GM12878 (cell line): ENCODE data around the gene GLI1. TPM values are rescaled to one million over a fixed set of nuclear protein-coding genes. Genes with fewer than 3 reads are reported as not detected.
A peak's percentile ranks its signal among the peaks of the same experiment; 100 is the strongest.

Experiments used
- ATAC-seq: fragments of 200-7000 bp; cut with Tn5 transposase; 3 replicates; pipeline ENCODE4 v1.9.1; 2020; ENCODE audit warnings: mild to moderate bottlenecking, moderate library complexity
- BruUV-seq: library from RNA; stranded (reverse); fragments of 400-500 nt; replicated peaks from 2 replicates; lab custom pipeline; 2021; lab: Mats Ljungman, UMichigan
- CTCF ChIA-PET: fragments of 300-600 bp; sonication (Branson Sonifier 250); formaldehyde crosslinking; extraction: SDS; loops from one replicate; lab custom pipeline; 2021; ENCODE audit warnings: inconsistent platforms; lab: Yijun Ruan, JAX
- POLR2A ChIA-PET: fragments of 350-600 bp; formaldehyde crosslinking; extraction: SDS; loops from one replicate; lab custom pipeline; 2021; ENCODE audit warnings: inconsistent platforms; lab: Charles Lee
- RAD21 ChIA-PET: fragments of 300-600 bp; sonication (Branson Sonifier 250); formaldehyde crosslinking; loops from one replicate; lab custom pipeline; 2023; ENCODE audit warnings: antibody characterized with exemption; ENCODE audit not compliant: unreplicated experiment; lab: Charles Lee
- SMC1A ChIA-PET: fragments of 300-600 bp; sonication (Branson Sonifier 250); formaldehyde crosslinking; loops from one replicate; lab custom pipeline; 2023; ENCODE audit not compliant: unreplicated experiment, uncharacterized antibody; lab: Charles Lee
- DNase-seq: peaks from one replicate; pipeline ENCODE4 v3.0.0-alpha.2; 2011; ENCODE audit warnings: low read depth, low spot score
- FAIRE-seq: peaks from 3 replicates; lab custom pipeline; 2011; peaks lifted over from hg19 to GRCh38; lab: Jason Lieb, UNC
- H2AFZ ChIP-seq: 2 replicates; pipeline ENCODE4 v1.6.0; 2011; ENCODE audit warnings: low read depth, low read length, control low read depth; ENCODE audit not compliant: control insufficient read depth
- H3K27ac ChIP-seq: 2 replicates; pipeline ENCODE4 v1.5.1; 2011; ENCODE audit warnings: control low read depth; ENCODE audit not compliant: control insufficient read depth, insufficient read depth
- H3K27me3 ChIP-seq, 2 experiments: replicated peaks in 1 of 2; 2 replicates each; pipeline versions ENCODE4 v1.6.0 to v1.6.1; 2011; ENCODE audit warnings: low read length in 1 of 2; ENCODE audit not compliant: control insufficient read depth in 2 of 2, insufficient read depth in 2 of 2
- H3K36me3 ChIP-seq, 2 experiments: 2 replicates each; pipeline ENCODE4 v1.5.1; 2011; ENCODE audit warnings: low read length in 1 of 2; ENCODE audit not compliant: control insufficient read depth in 2 of 2, insufficient read depth in 2 of 2
- H3K4me1 ChIP-seq: 2 replicates; pipeline ENCODE4 v1.6.1; 2011; ENCODE audit warnings: mild to moderate bottlenecking, low read length, moderate library complexity, mixed read lengths; ENCODE audit not compliant: control insufficient read depth, insufficient read depth
- H3K4me2 ChIP-seq: 2 replicates; pipeline ENCODE4 v1.6.0; 2011; ENCODE audit warnings: control low read depth; ENCODE audit not compliant: control insufficient read depth, insufficient read depth
- H3K4me3 ChIP-seq: fragments of 200-600 bp; sonication (generic); 2 replicates; pipeline ENCODE4 v1.5.1; 2016
- H3K79me2 ChIP-seq: 2 replicates; pipeline ENCODE4 v1.6.0; 2011; ENCODE audit warnings: low read length; ENCODE audit not compliant: control insufficient read depth, insufficient read depth
- H3K9ac ChIP-seq: 2 replicates; pipeline ENCODE4 v1.8.0; 2011; ENCODE audit warnings: low read length, control low read depth, mixed read lengths; ENCODE audit not compliant: control insufficient read depth, insufficient read depth
- H3K9me3 ChIP-seq: replicated peaks from 3 replicates; pipeline ENCODE4 v1.5.1; 2011; ENCODE audit warnings: mild to moderate bottlenecking, low read length; ENCODE audit not compliant: control insufficient read depth, insufficient read depth
- H4K20me1 ChIP-seq: 2 replicates; pipeline ENCODE4 v1.6.0; 2011; ENCODE audit not compliant: control insufficient read depth, insufficient read depth
- BHLHE40 ChIP-seq, 2 experiments: fragments of 450-650 bp in 1 of 2; IDR thresholded peaks; 2 replicates each; pipeline ENCODE4 v1.6.1; 2011 to 2017; ENCODE audit warnings: low read depth in 2 of 2, borderline replicate concordance in 1 of 2, improper control_type of control experiment in 1 of 2, low read length in 1 of 2, mild to moderate bottlenecking in 1 of 2
- REST ChIP-seq: IDR thresholded peaks from 2 replicates; pipeline ENCODE4 v1.6.1; 2012; ENCODE audit warnings: mild to moderate bottlenecking, low read depth, low read length
- ZNF687 ChIP-seq: fragments of 450-650 bp; IDR thresholded peaks from 2 replicates; pipeline ENCODE4 v1.6.1; 2017; ENCODE audit warnings: mild to moderate bottlenecking, moderate library complexity
- WGBS: methylation state at CpG from one replicate; pipeline ENCODE4 v1.1.6; 2016; ENCODE audit warnings: low lambda C conversion rate; ENCODE audit not compliant: insufficient replicate concordance, insufficient coverage; ENCODE audit errors: missing lambda C conversion rate; 5-methylcytosine and 5-hydroxymethylcytosine counted together
- in situ Hi-C: fragments of 300-500 bp; cut with MboI; formaldehyde crosslinking; loops from 9 replicates; pipeline ENCODE4 v1.14.3; 2018; ENCODE audit warnings: mixed read lengths
- intact Hi-C: fragments of 100-400 bp; cut with micrococcal nuclease; formaldehyde crosslinking; loops from one replicate; pipeline ENCODE4 v1.14.2; 2022; ENCODE audit not compliant: unreplicated experiment
- polyA plus RNA-seq, 11 experiments: library from polyadenylated mRNA; depleted of rRNA in 4 of 11; unstranded in 6 of 11; stranded (reverse) in 5 of 11; fragments of >200 nt; fragmentation: Nextera tagmentation in 4 of 11; fragmentation: Illumina TruSeq in 1 of 11; extraction: Ambion mirVana in 4 of 11; extraction: Trizol in 1 of 11; gene quantifications; 1 replicate in 1 of 11; 2 replicates in 10 of 11; pipeline versions ENCODE4 v1.2.1 to v1.2.3, GENCODE V29; 2011 to 2016; ENCODE audit warnings: inconsistent platforms in 2 of 11, missing spikeins in 2 of 11, low read depth in 1 of 11
- total RNA-seq, 4 experiments: library from RNA; depleted of rRNA in 3 of 4; stranded (reverse); fragments of >200 nt in 3 of 4; fragmentation: Illumina TruSeq in 1 of 4; extraction: Trizol in 1 of 4; gene quantifications; 2 replicates each; pipeline versions ENCODE4 v1.2.1 to v1.2.3, GENCODE V29; 2013 to 2021
- TF ChIP-seq, protein P1 (sequence below): IDR thresholded peaks from 2 replicates; pipeline ENCODE4 v1.6.1; 2012; ENCODE audit warnings: improper control_type of control experiment, low read depth, low read length; ENCODE audit not compliant: insufficient replicate concordance

GLI1 gene
- total and polyA plus RNA-seq, 10 of the 15 experiments (the other 5 are each of a cell fraction or from before 2014, with no cell fraction given): 0.27 to 1.2 (median 0.49) TPM

DNA sequence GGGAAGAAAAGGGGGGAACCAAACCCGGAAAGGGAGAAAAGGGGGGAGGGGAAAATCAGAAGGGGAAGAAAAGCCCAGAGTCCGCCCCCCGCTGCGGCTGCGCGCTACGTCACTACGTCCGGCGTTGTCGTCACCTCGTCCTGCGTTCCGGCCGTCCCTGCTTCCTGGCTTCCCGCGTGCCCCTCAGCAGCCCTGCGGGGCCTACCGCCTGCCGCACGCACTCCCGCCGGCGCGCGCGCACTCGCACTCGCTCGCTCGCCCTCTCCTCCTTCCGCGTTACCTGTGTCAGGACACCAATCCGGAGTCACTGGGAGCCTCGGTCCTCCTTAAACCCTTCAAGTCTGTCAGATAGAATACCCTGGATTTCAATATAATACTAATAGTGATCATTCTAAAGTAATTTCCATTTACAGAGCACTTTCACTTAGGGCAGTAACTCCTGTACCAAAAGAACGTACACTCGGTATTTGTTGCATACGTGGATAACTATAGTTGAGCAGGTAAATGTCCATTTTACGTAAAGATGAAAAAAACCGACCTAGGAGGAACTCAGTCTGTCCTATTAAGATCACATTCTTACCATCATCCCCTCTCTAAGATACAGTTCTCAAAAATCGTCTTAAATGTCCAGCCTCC is 28.5 kb upstream of the GLI1 start, which contains the start of gene R3HDM2 (continued):
- peak; percentile 98 for TF ChIP-seq ZNF687
- TF ChIP-seq BHLHE40 (IDR thresholded peaks at IDR 0.05; ENCODE audit: borderline replicate concordance in 1 of 2, low read depth in 2 of 2, low read length in 1 of 2): peak in 1 of 2 experiments; percentile 63; a peak in 3 of 4 replicates

DNA sequence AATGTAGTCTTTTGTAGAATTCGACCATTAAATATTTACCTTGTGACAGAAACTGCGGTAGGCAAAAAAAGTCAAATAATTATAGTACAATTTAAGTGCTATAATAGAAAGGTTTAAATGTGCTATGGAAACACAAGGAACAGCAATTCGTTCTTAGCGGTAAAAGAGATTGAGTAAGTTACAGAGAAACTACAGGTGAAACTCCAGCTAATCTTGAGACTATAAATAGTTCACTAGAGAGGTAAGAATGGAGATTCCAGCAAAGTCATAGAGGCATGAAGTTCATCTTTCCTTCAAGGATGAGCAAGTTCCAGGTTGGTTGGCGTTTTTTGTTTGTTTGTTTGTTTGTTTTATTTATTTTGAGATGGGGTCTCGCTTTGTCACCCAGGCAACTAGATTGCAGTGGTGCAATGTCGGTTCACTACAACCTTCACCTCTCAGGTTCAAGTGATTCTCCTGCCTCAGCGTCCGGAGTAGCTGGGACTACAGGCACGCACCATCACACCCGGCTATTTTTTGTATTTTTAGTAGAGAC is 27.9 kb upstream of the GLI1 start:
- Histone ChIP-seq H3K9ac (peak overlapping the region; percentile 90), H3K27me3 (no peaks in the 10 kb centered on the region), H4K20me1 (no peaks in the 10 kb centered on the region), H3K9me3 (no peaks in the 10 kb centered on the region), H3K36me3 (no peaks in the 10 kb centered on the region), H3K4me3 (peak overlapping the region; percentile 66; the same call in 1 of the 2 replicates), H3K4me1 (peaks cover 5% of the 10 kb centered on the region; the same call in 1 of the 2 replicates), H3K27ac (peak overlapping the region; percentile 90; the same call in 1 of the 2 replicates), H3K4me2 (peak overlapping the region; percentile 61), H2AFZ (peak overlapping the region; percentile 94)
- DNase-seq (no peak), FAIRE-seq (peak; percentile 62), ATAC-seq (no peak)
- SMC1A ChIA-PET: interaction anchor here (2.5 to 3.5 kb wide), 2 partner anchors 22 to 27 kb away, joined by 14 to 24 read pairs; partner anchors contain the start of gene INHBE
- intact Hi-C loops: no loop called here
- BruUV-seq: no TSS peak
- in situ Hi-C loops: no loop called here
- RAD21 ChIA-PET: interaction anchor here (4.6 kb wide), 1 partner anchor 21 kb away, joined by 31 read pairs; no protein-coding TSS in a partner anchor
- CTCF ChIA-PET: interaction anchor here (0.9 to 2.5 kb wide), 5 partner anchors 14 to 27 kb away, joined by 3 to 34 read pairs (median 5); no protein-coding TSS in a partner anchor
- WGBS: 80% methylated on average over 11 of the region's 11 CpGs
- POLR2A ChIA-PET: interaction anchor here (1.0 to 3.9 kb wide), 3 partner anchors 17 to 27 kb away, joined by 6 to 26 read pairs (median 6); no protein-coding TSS in a partner anchor
- TF ChIP-seq, protein P1, sequence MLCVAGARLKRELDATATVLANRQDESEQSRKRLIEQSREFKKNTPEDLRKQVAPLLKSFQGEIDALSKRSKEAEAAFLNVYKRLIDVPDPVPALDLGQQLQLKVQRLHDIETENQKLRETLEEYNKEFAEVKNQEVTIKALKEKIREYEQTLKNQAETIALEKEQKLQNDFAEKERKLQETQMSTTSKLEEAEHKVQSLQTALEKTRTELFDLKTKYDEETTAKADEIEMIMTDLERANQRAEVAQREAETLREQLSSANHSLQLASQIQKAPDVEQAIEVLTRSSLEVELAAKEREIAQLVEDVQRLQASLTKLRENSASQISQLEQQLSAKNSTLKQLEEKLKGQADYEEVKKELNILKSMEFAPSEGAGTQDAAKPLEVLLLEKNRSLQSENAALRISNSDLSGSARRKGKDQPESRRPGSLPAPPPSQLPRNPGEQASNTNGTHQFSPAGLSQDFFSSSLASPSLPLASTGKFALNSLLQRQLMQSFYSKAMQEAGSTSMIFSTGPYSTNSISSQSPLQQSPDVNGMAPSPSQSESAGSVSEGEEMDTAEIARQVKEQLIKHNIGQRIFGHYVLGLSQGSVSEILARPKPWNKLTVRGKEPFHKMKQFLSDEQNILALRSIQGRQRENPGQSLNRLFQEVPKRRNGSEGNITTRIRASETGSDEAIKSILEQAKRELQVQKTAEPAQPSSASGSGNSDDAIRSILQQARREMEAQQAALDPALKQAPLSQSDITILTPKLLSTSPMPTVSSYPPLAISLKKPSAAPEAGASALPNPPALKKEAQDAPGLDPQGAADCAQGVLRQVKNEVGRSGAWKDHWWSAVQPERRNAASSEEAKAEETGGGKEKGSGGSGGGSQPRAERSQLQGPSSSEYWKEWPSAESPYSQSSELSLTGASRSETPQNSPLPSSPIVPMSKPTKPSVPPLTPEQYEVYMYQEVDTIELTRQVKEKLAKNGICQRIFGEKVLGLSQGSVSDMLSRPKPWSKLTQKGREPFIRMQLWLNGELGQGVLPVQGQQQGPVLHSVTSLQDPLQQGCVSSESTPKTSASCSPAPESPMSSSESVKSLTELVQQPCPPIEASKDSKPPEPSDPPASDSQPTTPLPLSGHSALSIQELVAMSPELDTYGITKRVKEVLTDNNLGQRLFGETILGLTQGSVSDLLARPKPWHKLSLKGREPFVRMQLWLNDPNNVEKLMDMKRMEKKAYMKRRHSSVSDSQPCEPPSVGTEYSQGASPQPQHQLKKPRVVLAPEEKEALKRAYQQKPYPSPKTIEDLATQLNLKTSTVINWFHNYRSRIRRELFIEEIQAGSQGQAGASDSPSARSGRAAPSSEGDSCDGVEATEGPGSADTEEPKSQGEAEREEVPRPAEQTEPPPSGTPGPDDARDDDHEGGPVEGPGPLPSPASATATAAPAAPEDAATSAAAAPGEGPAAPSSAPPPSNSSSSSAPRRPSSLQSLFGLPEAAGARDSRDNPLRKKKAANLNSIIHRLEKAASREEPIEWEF: peak; percentile 8
- no peak for TF ChIP-seq REST
- TF ChIP-seq, all 136 proteins: peak for 1
- H3K79me2 ChIP-seq: peaks cover 20% of the 10 kb centered on the region
